Measurements from ENCODE around the gene NAALADL2. TPM values are rescaled to one million over a fixed set of nuclear protein-coding genes. Genes with fewer than 3 reads are reported as not detected.

The NAALADL2 gene
- total RNA-seq, 1 donor from 2014 or later: 12.5 TPM

DNA sequence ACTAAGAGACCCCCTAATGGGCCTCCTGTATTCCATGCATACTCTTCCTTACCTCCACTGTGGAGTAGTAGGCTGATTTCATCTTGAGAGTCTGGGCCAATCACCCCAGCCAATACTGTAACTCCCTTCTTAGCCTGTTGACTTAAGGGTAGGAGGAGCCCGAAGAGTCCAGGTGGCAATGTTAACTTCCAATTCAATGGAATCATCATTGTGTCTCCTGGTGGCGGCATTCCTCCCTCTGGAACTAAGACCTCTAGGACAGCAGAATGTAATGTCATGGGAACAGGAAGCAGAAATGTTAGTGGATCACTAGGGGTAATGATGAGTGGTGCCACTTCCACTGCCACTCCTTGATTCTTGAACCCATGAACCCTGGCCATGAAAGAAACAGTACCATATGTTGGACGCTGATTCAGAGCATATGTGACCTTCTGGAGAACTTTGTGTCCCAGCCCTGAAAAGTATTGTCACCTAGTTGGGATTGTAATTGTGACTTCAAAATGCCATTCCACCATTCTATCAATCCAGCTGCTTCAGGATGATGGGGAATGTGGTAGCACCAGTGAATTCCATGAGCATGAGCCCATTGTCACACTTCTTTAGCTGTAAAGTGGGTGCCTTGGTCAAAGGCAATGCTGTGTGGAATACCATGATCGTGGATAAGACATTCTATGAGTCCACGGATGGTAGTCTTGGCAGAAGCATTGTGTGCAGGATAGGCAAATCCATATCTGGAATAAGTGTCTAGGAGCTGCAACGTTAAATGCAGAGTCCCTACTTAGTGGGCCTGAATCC, 24.9 kb downstream of the NAALADL2 start:
- DNase-seq (ENCODE audit: extremely low spot score in 2 of 2): no peak
- Histone ChIP-seq H3K27ac (no peak overlapping the region), H3K27me3 (no peaks in the 10 kb centered on the region), H3K4me1 (no peaks in the 10 kb centered on the region), H3K4me3 (no peak overlapping the region), H3K9me3 (no peaks in the 10 kb centered on the region), H3K36me3 (no peaks in the 10 kb centered on the region)
- intact Hi-C loops (cut with DNase I): no loop called here
- TF ChIP-seq POLR2A (IDR thresholded peaks at IDR 0.05): no peak

DNA sequence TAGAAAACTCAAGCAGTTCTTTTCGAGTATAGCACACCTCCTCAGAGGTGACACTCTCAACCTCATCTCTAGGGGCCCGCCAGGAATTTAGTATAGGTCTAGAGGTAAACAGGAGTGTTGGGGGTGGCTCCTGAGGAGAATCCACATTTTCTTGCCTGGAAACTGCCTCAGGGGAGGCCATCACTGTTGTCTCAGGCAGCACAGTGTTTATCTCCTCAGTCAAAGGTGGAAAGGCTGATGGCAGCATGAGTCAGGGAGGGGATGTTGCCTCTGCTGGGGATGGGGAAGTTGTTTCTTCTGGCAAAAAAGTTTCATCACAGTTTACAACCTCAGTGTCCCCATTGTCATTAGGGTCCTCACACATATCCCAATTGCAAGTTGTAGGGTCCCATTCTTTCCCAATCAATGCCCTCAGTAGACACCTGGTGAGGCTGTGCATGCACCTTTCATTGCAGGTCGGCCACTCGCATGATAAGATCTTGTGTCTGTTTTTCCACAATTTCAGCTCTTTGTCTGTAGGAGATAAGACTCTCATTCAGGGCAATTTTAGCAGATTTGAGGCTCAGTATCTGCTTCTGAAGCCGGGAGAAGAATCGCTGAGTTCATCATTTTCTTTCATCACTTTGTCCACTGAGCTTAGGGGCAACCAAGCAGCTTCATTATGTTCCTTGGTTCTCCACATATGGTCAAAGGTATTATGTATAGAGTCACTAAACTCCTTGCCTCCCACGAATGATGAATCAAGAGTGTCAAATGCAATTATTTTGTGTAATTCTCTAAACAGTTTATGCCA, 25.8 kb downstream of the NAALADL2 start:
- DNase-seq (ENCODE audit: extremely low spot score in 2 of 2): no peak
- no peaks in the 10 kb centered on the region for H3K36me3 ChIP-seq
- intact Hi-C loops (cut with DNase I): no loop called here
- H3K27me3 ChIP-seq: no peaks in the 10 kb centered on the region
- TF ChIP-seq, protein P1, sequence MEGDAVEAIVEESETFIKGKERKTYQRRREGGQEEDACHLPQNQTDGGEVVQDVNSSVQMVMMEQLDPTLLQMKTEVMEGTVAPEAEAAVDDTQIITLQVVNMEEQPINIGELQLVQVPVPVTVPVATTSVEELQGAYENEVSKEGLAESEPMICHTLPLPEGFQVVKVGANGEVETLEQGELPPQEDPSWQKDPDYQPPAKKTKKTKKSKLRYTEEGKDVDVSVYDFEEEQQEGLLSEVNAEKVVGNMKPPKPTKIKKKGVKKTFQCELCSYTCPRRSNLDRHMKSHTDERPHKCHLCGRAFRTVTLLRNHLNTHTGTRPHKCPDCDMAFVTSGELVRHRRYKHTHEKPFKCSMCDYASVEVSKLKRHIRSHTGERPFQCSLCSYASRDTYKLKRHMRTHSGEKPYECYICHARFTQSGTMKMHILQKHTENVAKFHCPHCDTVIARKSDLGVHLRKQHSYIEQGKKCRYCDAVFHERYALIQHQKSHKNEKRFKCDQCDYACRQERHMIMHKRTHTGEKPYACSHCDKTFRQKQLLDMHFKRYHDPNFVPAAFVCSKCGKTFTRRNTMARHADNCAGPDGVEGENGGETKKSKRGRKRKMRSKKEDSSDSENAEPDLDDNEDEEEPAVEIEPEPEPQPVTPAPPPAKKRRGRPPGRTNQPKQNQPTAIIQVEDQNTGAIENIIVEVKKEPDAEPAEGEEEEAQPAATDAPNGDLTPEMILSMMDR (IDR thresholded peaks at IDR 0.05): no peak
- TF ChIP-seq POLR2A (IDR thresholded peaks at IDR 0.05) (no peak), POLR2AphosphoS5 (IDR thresholded peaks at IDR 0.05; ENCODE audit: insufficient read depth in 1 of 2, low read depth in 1 of 2) (no peak)
- no peak overlapping the region for H3K4me3 ChIP-seq
- H3K27ac ChIP-seq: no peak overlapping the region
- no peaks in the 10 kb centered on the region for H3K4me1 ChIP-seq
- no peaks in the 10 kb centered on the region for H3K9me3 ChIP-seq

DNA sequence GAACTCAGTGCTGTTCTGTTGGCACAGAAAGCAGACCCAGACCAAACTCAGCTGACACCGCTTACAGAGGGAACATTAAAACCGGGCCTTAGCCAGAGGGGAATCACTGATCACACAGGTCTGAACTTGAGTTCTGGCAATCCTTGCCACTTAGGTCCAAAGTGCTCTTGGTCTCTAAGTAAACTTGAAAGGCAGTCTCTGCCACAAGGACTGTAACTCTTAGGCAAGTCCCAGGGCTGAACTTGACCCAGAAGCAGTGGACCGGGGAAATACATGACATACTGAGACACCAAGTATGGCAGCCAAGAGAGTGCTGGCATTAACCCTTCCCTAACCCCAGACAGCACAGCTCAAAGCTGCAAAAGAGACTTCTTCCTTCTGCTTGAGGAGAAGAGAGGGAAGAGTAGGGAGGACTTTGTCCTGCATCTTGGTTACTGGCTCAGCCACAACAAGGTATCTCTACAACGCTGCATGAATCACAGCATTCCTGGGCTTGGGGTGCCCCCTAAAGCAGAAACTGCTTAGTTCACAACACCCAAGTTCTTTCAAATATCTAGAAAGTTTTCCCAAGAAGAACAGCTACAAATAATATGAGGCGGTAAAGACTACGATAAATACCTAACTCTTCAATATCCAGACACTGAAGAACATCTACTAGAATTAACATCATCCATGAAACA, 32.5 kb downstream of the NAALADL2 start:
- no peak for DNase-seq (ENCODE audit: extremely low spot score in 2 of 2)
- TF ChIP-seq, protein P1 (IDR thresholded peaks at IDR 0.05): no peak
- TF ChIP-seq POLR2A (IDR thresholded peaks at IDR 0.05) (no peak), POLR2AphosphoS5 (IDR thresholded peaks at IDR 0.05; ENCODE audit: insufficient read depth in 1 of 2, low read depth in 1 of 2) (no peak)
- no peak overlapping the region for H3K27ac ChIP-seq
- no peak overlapping the region for H3K4me3 ChIP-seq
- no peaks in the 10 kb centered on the region for H3K4me1 ChIP-seq
- no peaks in the 10 kb centered on the region for H3K36me3 ChIP-seq
- H3K9me3 ChIP-seq: no peaks in the 10 kb centered on the region
- H3K27me3 ChIP-seq: no peaks in the 10 kb centered on the region
- intact Hi-C loops (cut with DNase I): no loop called here

DNA sequence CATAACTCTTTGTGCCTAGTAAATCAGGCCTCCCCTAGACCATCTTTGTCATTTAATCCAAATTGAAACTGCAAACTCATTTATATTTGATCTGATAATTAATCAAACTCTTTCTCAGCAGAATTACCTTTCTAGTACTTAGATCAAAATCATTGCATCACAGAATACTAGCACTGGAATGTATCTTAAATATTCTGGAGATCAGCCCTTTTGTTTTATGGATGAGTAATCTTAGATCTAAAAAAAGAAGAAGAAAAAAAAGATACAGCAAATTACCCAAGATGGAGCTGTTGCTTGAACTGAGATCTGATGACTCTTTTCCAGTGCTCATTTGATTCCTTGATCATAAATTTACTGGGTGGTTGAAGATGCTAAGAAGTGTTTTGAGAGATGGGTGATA, 47.9 kb downstream of the NAALADL2 start:
- intact Hi-C loops (cut with DNase I): no loop called here
- TF ChIP-seq POLR2A (IDR thresholded peaks at IDR 0.05) (no peak), POLR2AphosphoS5 (IDR thresholded peaks at IDR 0.05; ENCODE audit: insufficient read depth in 1 of 2, low read depth in 1 of 2) (no peak)
- TF ChIP-seq, protein P1 (IDR thresholded peaks at IDR 0.05): no peak
- Histone ChIP-seq H3K27me3 (no peaks in the 10 kb centered on the region), H3K27ac (no peak overlapping the region), H3K9me3 (no peaks in the 10 kb centered on the region), H3K4me3 (no peak overlapping the region), H3K4me1 (peaks cover 4% of the 10 kb centered on the region), H3K36me3 (no peaks in the 10 kb centered on the region)
- no peak for DNase-seq (ENCODE audit: extremely low spot score in 2 of 2)

DNA sequence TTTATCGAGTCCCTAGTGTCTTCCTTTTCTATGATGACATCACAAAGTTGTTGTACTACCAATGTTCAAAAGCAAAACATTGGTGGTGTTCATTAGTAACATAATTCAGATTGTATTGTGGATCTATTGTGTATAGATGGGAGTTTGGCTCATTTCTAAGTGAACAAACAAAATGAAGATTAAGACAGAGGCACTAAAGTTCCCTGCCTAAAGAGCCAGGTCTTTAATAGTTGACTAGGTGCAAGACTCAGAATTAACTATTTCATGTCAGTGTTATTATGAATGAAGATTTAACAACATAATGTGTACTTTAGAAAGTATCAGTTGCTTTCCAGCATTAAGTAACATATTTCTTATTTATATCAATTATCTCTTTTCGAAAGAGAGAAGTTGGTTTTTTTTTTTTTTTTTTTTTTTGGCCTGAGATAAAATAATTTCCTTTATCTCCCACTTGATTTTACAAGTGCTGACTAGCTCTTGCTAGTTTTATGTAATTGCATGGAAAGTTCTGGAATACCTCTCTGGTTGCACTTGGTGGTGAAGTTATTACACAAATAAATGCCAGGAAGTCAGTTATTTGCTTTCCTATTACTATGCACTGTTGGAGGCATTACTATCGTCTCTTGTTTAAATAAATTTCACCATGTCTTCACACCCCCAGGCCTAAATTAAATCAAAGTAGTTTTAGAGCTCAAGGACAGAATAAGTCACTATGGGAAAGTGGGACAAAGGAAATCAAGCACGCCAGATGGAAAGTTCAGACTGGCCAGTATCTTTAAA, 48.7 kb downstream of the NAALADL2 start:
- no peak overlapping the region for H3K4me3 ChIP-seq
- no peak for TF ChIP-seq POLR2AphosphoS5 (IDR thresholded peaks at IDR 0.05; ENCODE audit: insufficient read depth in 1 of 2, low read depth in 1 of 2)

More for the DNA sequence above, 48.7 kb downstream of the NAALADL2 start:
- intact Hi-C loops (cut with DNase I): no loop called here
- peaks cover 4% of the 10 kb centered on the region for H3K4me1 ChIP-seq
- DNase-seq (ENCODE audit: extremely low spot score in 2 of 2): no peak
- no peaks in the 10 kb centered on the region for H3K36me3 ChIP-seq
- H3K27me3 ChIP-seq: no peaks in the 10 kb centered on the region
- no peak overlapping the region for H3K27ac ChIP-seq
- H3K9me3 ChIP-seq: no peaks in the 10 kb centered on the region

All from vagina (tissue), 2 donors.